Dedifferentiated amniotic fluid mesenchymal stem cell (primary cell): ENCODE measurements around the gene CADM2.
"Not testable (repeated sequence)": the region's sequence is repeated elsewhere in the genome, so short reads cannot be mapped to it uniquely, and the experiment has no call there.

ENCODE experiments used
- DNase-seq: peaks from one replicate; pipeline ENCODE4 v3.0.0-alpha.2; 2016; ENCODE audit errors: extremely low spot score

The CADM2 gene

GRCh38 chr3:85935171-85935570 lies 976.4 kb downstream of the CADM2 start:
- no peak for DNase-seq

DNA sequence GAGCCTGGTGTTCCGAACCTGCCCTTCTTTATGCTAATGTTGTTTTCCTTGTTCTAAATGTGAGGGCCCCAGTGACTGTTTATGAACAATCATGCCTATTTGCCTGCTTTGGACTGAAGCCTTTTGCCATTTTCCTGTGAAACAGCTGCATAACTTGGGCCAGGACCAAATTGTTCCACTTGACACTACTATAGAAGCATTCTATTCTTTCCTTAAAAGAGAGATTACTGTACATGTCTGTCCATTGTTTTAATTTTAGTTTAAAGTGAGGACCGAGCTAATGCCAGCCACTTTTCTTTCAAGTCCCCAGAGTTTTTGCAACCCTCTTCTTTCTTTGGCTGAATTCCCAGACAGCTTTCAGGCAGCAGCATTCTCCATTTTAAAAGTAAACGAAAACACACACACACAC lies 980.3 kb downstream of the CADM2 start:
- DNase-seq, result no peak

GRCh38 chr3:85950435-85950834 lies 991.6 kb downstream of the CADM2 start:
- no peak for DNase-seq

- DNase-seq, result no peak
Measured at GRCh38 chr3:85960793-85961192, 1002.0 kb downstream of the CADM2 start.

GRCh38 chr3:85977615-85978338 lies 1019.0 kb downstream of the CADM2 start:
- DNase-seq, result no peak

DNA sequence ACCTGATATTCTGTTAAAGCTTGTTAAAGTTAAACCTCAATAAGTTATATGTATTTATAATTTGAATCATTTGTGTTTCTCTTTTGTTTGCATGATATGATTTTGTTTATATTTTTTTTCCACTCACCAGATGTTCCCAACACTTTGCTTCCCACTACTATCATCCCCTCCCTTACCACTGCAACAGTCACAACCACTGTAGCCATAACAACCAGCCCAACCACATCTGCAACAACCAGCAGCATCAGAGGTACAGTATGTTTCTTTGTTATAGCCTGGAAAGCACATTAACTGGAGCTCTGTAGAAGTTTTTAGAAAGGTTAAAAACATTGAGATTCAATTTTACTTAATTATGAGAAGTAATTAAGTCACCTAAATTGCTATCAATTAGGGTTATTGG lies 1020.2 kb downstream of the CADM2 start:
- no peak for DNase-seq

DNA sequence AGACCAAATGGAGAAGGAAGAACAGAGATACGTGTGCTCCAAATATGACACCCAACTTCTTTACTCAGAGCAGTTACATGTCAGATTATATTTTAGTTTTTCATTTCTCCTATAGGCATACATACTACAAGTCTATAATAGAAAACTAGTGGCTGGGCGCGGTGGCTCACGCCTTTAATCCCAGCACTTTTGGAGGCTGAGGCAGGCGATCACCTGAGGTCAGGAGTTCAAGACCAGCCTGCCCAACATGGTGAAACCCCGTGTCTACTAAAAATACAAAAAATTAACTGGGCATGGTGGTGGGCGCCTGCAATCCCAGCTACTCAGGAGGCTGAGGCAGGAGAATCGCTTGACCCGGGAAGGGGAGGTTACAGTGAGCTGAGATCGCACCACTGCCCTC lies 1030.8 kb downstream of the CADM2 start:
- DNase-seq, result not testable (repeated sequence)

GRCh38 chr3:86029590-86029989 lies 1070.8 kb downstream of the CADM2 start:
- DNase-seq, result no peak

- DNase-seq, result no peak
Measured at GRCh38 chr3:86037916-86038315, 1079.1 kb downstream of the CADM2 start.

DNA sequence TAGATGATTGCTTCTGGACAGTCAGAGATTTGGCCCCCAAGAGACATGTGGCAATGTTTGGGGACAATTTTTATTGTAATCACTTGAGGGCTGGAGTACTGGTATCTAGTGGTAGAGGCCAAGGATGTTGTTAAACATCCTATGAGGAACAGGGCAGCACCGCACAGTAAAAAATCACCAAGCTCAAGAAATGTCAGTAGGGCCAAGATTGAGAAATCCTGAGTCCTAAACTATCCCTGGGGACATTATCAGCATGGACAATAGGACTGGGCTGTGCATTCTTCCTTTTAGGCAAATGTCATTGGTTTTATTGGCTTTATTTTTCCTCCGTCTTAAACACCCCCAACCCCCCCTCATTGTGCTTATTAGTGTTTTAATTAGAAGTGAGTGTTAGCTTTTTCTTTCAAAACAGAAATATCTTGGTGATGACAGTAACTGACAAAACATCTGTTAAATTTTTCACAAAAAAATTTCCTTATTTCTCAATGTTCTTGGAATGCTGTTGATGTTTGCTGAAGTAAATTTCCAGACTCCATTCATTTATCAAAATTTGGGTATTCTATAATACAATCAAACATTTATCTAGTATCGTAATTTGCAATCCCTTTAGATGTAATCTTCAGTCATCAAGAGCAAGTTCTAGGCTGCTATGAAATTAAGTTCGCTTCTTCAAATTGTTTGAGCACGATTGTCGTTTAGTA lies 1087.8 kb downstream of the CADM2 start:
- no peak for DNase-seq

DNA sequence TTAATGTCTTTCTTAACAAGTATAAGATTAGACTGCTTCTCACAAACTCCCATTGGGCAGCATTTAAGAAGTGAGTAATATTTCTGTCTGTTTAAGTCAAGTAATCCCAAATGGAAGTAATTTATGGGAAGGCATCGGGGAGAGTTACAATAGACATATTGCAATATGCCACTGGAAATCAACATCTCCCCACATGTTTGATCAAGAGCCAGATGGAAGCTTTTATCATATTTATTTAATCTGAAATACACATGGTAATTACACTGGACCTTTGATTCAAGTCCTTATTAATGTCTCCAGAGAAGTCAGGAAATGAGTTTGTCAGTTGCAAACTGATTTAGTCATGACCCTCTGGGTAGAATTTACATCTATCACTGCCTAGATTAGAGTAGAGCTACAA lies 1088.4 kb downstream of the CADM2 start:
- no peak for DNase-seq

- DNase-seq, result no peak
Measured at GRCh38 chr3:86051058-86051457, 1092.3 kb downstream of the CADM2 start.

DNA sequence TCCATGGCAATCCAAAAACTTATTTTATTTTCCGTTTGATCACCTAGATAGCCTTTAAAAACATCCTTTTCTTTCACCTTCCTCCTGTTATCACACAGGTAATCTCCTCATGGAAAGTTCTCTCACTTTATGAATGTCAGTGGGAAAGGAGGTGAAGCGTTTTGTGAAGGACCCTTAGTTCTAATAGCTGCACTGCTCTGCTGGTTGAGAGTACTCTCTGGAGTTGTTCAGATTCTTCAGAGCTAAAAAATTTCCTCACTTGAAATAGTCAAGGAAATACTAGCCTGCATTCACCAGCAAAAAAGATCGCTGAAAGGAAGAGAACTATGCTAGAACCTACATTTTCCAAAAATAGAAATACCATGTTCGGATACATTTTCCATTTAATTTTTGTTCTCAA lies 1097.2 kb downstream of the CADM2 start:
- DNase-seq, result no peak

DNA sequence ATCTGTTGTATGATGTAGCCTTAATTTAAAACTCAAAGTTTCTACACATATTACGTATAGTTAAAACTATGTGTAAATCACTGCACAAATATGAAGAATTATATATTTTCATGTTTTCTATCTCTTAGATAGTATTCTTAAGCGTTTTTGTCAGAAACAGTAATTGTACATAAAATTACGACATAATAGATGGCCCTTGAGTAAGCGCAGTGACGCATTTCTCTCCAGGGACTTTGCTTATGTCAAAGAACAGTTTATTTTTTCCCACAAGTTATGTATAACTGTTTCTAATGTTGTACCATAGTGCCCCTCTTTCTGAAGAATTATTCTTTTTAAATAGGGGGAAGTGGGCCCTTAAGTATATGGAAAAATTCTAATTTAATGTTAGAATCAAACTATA lies 1098.2 kb downstream of the CADM2 start:
- DNase-seq, result no peak

DNA sequence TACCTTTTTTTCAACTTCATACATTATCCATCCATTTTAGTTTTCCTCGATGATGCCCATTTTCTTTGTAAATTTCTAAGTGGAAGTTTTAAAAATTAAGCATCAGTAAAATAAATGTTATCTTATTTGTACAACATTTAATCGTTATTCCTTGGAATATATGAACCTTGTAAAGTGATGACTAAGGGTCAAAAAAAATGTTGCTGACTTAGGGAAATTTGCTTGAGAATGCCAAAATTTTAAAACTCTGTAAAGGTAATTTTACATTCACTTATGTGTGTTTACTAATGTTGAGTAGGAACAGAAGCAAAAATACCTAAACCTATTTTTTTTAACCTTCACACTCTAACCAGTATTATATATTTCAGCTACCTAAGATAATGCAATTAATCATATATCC lies 1115.0 kb downstream of the CADM2 start:
- no peak for DNase-seq

DNA sequence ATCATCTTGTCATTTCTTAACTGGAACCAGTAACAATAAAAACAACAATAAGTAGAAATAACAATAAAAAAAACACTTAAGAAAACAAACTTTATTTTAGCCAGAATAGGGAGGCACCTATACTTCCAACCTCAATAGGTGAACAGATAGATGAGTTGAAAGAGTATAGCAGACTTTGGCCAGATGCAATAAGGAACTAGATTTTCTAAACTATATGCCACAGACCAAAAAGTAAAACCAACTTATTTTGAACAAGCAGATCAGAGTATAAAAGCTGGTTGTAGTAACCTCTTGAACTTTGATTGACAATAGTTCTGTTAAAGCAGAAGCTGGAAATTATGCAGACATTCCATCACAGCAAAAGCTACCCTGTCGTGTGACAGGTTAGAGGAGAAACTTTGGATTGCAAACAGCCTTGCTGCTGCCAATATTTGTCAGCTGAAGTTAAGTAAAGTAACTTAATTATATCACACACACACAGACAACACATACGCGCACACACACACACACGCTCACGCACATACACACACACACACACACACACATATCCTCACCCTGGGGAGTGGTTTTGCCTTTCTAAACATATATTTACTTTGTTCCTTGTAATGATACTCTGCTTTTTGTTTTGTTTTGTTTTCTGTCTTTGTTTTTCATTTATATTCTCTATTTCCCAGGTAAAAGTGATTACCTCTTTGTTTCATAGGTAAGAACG lies 1128.5 kb downstream of the CADM2 start:
- no peak for DNase-seq

- DNase-seq, result no peak
Measured at GRCh38 chr3:86104154-86104553, 1145.4 kb downstream of the CADM2 start.

DNA sequence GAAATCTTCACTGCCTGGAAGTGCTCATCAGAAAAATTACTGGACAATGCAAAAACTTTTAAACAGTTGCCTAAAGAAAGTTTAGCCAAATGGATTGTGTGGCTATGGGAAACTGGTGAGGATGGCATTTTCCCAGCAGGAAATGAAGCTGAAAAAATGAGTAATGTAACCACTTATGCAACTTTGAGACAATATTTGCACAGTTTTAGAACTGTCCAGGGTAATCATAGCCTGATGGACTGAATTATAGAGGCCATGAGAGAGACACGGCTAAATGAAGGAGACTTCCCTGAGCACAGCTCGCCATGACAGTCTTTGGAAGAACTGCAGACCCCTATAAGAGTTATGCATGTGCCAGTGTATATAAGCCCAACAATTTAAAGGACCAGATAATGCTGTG lies 1150.6 kb downstream of the CADM2 start:
- no peak for DNase-seq
